NCI-H2029 treated with DMSO at 0.1 percent for 48 hours (cell line): ENCODE results near the gene BCHE.

Experiments
- DNase-seq: peaks from one replicate; lab custom pipeline; 2025; lab: John Stamatoyannopoulos, UW

Gene BCHE

GRCh38 chr3:165749821-165750220, 87.4 kb downstream of the BCHE start:
- no peak for DNase-seq

GRCh38 chr3:165749241-165749640, 88.0 kb downstream of the BCHE start:
- no peak for DNase-seq

- DNase-seq = no peak
Observed at GRCh38 chr3:165748094-165748493, 89.1 kb downstream of the BCHE start.

- DNase-seq = no peak
Observed at GRCh38 chr3:165746874-165747273, 90.3 kb downstream of the BCHE start.

GRCh38 chr3:165744025-165744424, 93.2 kb downstream of the BCHE start:
- DNase-seq = no peak

- DNase-seq = no peak
Observed at GRCh38 chr3:165742351-165742750, 94.9 kb downstream of the BCHE start.

- no peak for DNase-seq
Observed at GRCh38 chr3:165729756-165730155, 107.5 kb downstream of the BCHE start.

- DNase-seq = no peak
Observed at GRCh38 chr3:165728924-165729323, 108.3 kb downstream of the BCHE start.

- no peak for DNase-seq
Observed at GRCh38 chr3:165725296-165725695, 111.9 kb downstream of the BCHE start.
